Cardiac muscle cell (in vitro differentiated cells and primary cell): ENCODE data around the gene JOSD2. TPM values are rescaled to one million over a fixed set of nuclear protein-coding genes. Genes with fewer than 3 reads are reported as not detected.
"Not testable (repeated sequence)": the region's sequence is repeated elsewhere in the genome, so short reads cannot be mapped to it uniquely, and the experiment has no call there.

Experiments used
- DNase-seq, 2 donors: peaks; one replicate each; pipeline versions ENCODE4 v3.0.0 to v3.0.0-alpha.2; 2010 to 2017; ENCODE audit warnings: low read depth in 1 of 2, low spot score in 1 of 2
- H3K27ac ChIP-seq: fragments of 200-600 bp; sonication (generic); 2 replicates; pipeline ENCODE4 v1.5.1; 2016
- H3K27me3 ChIP-seq: fragments of 200-600 bp; sonication (generic); 2 replicates; pipeline ENCODE4 v1.6.0; 2016; ENCODE audit warnings: control low read depth
- H3K36me3 ChIP-seq: fragments of 200-600 bp; sonication (generic); 2 replicates; pipeline ENCODE4 v1.5.1; 2016; ENCODE audit warnings: control low read depth
- H3K4me1 ChIP-seq: fragments of 200-600 bp; sonication (generic); 2 replicates; pipeline ENCODE4 v1.8.1; 2017; ENCODE audit warnings: low read depth, mild to moderate bottlenecking, mixed run types
- H3K4me3 ChIP-seq: fragments of 200-600 bp; sonication (generic); 2 replicates; pipeline ENCODE4 v1.5.1; 2016; ENCODE audit warnings: mild to moderate bottlenecking
- H3K9me3 ChIP-seq: fragments of 200-600 bp; sonication (generic); 2 replicates; pipeline ENCODE4 v1.5.1; 2017; ENCODE audit warnings: low read depth, mild to moderate bottlenecking, control low read depth
- CTCF ChIP-seq: IDR thresholded peaks from 2 replicates; pipeline ENCODE4 v1.5.1; 2012; ENCODE audit warnings: low read depth, mild to moderate bottlenecking, low read length
- polyA plus RNA-seq: library from polyadenylated mRNA; unstranded; fragments of >200 nt; fragmentation: Nextera tagmentation; extraction: Ambion mirVana; gene quantifications from 2 replicates; pipeline ENCODE4 v1.2.1, GENCODE V29; 2016
- total RNA-seq: library from RNA; depleted of rRNA; stranded (reverse); fragments of >200 nt; gene quantifications from 2 replicates; pipeline ENCODE4 v1.2.3, GENCODE V29; 2016

The JOSD2 gene
- total and polyA plus RNA-seq, 2 experiments from 2014 or later, result 21.4 to 44.8 TPM

- Histone ChIP-seq H3K9me3 (no peaks in the 10 kb centered on the region), H3K27ac (no peak overlapping the region), H3K27me3 (no peaks in the 10 kb centered on the region), H3K4me3 (no peak overlapping the region), H3K4me1 (peaks cover 4% of the 10 kb centered on the region), H3K36me3 (peaks cover 7% of the 10 kb centered on the region)
- DNase-seq, result no peak
- TF ChIP-seq CTCF, result no peak
These were observed 33.1 kb downstream of the JOSD2 start for GRCh38 chr19:50477751-50478515.

GRCh38 chr19:50476907-50477238 lies 34.1 kb downstream of the JOSD2 start:
- Histone ChIP-seq H3K4me1 (peaks cover 4% of the 10 kb centered on the region), H3K27ac (peak overlapping the region; percentile 90)
- no peak for DNase-seq

GRCh38 chr19:50476224-50476906 lies 34.6 kb downstream of the JOSD2 start, which contains the start of the genes EMC10 and GARIN5A:
EMC10 (plus strand) TSS chr19:50476507; CDS start chr19:50476545, 38 bp downstream.
GARIN5A (minus strand) TSS chr19:50476848; CDS start chr19:50476388, 460 bp downstream.
- peaks cover 7% of the 10 kb centered on the region for H3K36me3 ChIP-seq
- H3K4me1 ChIP-seq, result peaks cover 4% of the 10 kb centered on the region
- peak; percentile 92 to 97 for DNase-seq
- no peaks in the 10 kb centered on the region for H3K27me3 ChIP-seq
- TF ChIP-seq CTCF, result no peak
- H3K4me3 ChIP-seq, result peak within 1 kb of the TSS; percentile 51
- peak within 1 kb of the TSS; percentile 90 for H3K27ac ChIP-seq
- no peaks in the 10 kb centered on the region for H3K9me3 ChIP-seq

More at GRCh38 chr19:50476907-50477238, 34.1 kb downstream of the JOSD2 start:
- H3K4me3 ChIP-seq, result peak overlapping the region; percentile 51
- H3K27me3 ChIP-seq, result no peaks in the 10 kb centered on the region
- TF ChIP-seq CTCF, result no peak
- H3K9me3 ChIP-seq, result no peaks in the 10 kb centered on the region
- H3K36me3 ChIP-seq, result peaks cover 7% of the 10 kb centered on the region

- Histone ChIP-seq H3K4me3 (no peak overlapping the region), H3K27ac (no peak overlapping the region), H3K27me3 (no peaks in the 10 kb centered on the region), H3K36me3 (peaks cover 7% of the 10 kb centered on the region), H3K4me1 (peaks cover 4% of the 10 kb centered on the region), H3K9me3 (no peaks in the 10 kb centered on the region)
- no peak for TF ChIP-seq CTCF
- DNase-seq, result no peak
These were observed 35.2 kb downstream of the JOSD2 start for GRCh38 chr19:50475736-50476223.

GRCh38 chr19:50475101-50475568 lies 35.9 kb downstream of the JOSD2 start:
- Histone ChIP-seq H3K4me3 (no peak overlapping the region), H3K27ac (no peak overlapping the region), H3K9me3 (no peaks in the 10 kb centered on the region), H3K36me3 (peaks cover 6% of the 10 kb centered on the region), H3K27me3 (no peaks in the 10 kb centered on the region), H3K4me1 (peaks cover 4% of the 10 kb centered on the region)
- TF ChIP-seq CTCF, result no peak
- no peak for DNase-seq

- H3K36me3 ChIP-seq, H3K27me3 ChIP-seq, DNase-seq, H3K27ac ChIP-seq, H3K4me3 ChIP-seq, H3K4me1 ChIP-seq, H3K9me3 ChIP-seq: not testable (repeated sequence)
These were observed 37.7 kb downstream of the JOSD2 start for GRCh38 chr19:50473336-50473735.
